NOMO-1 (cell line): ENCODE measurements around the gene APBA3.

ENCODE experiments used
- DNase-seq, 2 experiments: peaks; one replicate each; lab custom pipeline; 2025; ENCODE audit not compliant: unreplicated experiment in 2 of 2; lab: John Stamatoyannopoulos, UW

Gene APBA3, protein sequence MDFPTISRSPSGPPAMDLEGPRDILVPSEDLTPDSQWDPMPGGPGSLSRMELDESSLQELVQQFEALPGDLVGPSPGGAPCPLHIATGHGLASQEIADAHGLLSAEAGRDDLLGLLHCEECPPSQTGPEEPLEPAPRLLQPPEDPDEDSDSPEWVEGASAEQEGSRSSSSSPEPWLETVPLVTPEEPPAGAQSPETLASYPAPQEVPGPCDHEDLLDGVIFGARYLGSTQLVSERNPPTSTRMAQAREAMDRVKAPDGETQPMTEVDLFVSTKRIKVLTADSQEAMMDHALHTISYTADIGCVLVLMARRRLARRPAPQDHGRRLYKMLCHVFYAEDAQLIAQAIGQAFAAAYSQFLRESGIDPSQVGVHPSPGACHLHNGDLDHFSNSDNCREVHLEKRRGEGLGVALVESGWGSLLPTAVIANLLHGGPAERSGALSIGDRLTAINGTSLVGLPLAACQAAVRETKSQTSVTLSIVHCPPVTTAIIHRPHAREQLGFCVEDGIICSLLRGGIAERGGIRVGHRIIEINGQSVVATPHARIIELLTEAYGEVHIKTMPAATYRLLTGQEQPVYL

DNA sequence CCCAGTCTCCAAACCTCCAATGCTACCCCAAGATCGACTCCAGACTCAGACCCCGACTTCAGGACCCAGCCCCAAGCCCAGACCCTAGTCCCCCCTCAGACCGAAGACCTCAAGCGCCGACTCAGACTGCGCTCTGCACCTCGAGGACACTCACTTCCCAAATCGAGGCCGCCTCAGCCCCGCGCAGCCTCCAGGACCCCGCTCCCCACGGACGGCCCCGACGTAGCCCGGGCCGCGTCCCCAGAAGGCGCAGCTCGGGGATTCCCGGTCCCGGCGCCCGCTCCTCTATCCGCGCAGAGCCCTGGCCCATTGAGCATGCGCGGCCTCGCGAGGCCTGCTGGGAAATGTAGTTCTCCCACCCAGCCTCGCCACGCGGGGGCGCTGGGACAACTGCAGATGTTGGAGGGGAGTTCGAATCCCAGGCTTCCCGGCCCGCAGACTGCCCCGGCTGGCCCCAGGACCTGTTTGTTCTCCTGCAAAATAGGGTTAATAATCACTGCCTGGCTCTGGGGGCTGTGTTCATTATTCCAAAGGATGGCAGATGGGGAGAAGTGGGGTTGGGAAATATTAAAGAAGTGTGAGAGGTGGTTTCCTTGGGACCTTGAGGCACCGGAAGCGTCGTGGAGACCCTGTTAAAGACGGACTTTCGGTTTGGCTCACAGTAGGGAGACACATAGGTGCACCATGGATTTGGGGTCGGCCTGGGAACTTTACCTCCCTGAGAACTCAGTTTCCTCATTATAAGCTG lies at the start of gene APBA3:
Gene APBA3 (minus strand): TSS at position 311 of the 748 bp plus-strand sequence. CDS start 1,428 bp downstream, outside the sequence.
- peak; percentile 67 to 70 for DNase-seq

DNA sequence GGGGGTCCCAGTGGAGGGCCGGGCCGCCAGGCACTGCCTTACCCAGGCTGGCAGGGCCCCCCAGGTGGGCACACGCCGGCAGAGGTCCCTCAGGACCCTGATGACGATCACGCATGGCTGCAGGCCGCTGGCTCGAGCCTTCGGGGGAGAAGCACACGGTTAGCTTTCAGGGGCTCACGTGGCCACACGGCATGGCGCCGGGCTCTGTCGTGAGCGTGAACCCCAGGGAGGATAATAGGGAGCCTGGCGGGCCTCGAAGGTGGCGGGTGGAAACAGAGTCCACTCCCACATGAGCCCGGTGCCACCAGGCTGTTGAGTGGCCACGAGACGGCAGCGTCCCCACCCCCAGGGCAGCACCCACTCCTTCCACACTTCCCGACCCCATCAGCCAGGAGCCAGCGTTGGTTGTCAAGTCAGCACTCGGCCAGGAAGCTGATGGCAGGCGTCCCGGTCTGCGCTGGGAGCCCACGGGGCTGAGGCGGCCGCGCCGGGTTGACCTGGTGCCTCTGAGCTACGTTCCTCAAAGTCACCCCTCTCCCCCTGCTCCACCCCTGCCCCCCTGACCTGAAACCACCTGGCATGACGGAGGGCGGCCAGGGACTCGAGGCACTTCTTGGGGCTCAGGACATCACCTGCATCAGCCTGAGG lies 49.3 kb upstream of the APBA3 start:
- no peak for DNase-seq

DNA sequence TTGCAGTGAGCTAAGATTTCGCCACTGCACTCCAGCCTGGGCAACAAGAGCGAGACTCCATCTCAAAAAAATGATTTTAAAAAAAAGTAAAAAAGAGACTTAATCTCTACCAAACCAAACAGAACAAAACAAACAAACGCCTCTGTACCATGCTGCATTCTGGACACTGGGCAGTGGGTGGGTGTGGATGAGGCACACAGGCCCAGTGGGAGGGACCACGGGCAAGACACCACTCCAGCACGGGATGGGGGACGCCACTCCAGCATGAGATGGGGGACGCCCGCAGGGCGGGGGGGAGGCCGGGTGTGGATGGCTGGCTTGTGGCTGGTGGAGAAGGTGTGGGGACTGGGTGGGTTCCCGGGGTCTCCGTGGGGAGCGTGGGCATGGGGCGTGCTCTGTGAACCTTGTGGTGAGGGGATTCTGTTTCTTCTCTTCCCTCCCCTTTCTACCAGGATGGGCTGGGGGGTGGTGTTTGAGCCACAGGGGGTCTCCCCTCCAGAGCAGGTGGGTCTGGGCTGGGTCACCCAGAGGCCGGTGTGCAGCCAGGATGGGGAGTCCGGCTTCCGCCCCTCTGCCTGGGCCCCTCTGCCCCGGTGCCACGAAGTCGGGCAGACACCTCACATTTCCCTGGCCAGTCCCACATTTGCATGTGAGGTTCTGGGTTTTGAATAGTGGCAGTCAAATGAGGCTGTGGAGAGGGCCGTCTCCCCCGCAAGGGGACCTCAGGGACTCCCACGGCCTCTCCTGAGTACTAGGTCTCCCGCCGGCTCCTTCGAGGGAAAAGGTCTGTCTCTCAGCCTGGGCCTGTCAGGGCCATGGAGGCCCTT lies 48.6 kb upstream of the APBA3 start:
- DNase-seq = no peak

DNA sequence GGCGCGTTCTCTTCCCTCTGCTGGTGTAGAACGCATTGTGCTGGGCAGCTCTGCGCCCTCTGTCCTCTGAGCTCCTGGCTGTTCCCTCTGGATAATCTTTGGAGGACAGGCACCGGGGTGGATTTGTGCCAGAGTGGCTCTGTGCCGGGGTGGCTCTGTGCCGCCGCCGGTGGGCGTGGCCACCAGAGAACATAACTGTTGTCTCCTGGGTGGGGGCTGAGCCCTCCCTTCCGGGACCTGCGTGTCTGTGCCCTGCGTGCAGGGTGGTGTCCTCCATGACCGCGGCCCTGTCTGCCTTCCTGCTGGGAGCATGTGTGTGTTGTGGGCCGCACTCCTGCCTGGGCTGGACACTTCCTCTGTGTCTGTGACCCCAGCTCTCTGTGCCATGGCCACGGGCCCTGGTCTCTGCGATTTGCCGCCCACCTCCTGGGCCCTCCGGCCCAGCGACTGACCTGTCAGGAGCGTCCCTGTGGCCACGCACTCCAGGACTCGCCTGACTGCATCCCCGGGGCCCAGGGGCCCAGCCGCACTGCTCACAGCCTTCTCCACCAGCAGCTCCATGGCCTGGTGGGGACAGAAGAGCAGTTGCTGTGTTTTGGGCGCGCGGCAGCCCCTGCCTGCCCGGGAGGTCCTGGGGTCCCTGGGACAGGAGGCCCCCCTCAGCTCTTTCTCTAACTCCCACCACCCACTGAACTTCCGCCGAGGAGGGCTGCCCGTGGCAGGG lies 47.1 kb upstream of the APBA3 start:
- DNase-seq = no peak

DNA sequence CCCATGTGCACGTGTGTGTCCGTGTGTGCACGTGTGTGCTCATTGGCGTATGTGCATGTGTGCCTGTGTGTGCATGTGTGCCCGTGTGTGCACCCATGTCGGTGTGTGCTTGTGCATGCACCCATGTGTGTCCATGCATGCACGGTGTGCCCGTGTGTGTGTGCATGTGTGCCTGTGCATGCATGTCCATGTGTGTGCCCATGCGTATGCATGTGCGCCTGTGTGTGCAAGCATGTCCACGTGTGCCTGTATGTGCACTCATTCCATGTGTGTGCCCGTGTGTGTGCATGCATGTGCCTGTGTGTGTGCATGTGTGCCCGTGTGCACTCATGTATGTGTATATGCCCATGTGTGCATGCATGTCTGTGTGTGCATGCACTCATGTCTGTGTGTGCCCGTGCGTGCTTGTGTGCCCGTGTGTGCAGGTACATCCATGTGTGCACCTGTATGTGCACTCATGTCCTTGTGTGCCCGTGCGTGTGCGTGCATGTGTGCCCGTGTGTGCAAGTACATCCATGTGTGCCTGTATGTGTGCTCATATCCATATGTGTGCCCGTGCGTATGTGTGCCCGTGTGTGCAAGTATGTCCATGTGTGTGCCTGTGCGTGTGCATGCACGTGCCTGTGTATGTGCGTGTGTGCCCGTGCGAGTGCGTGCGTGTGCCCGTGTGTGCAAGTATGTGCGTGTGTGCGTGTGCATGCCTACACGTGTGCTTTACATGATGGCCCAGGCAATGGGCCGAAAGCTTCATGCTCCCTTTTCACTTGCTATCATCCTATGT lies 46.3 kb upstream of the APBA3 start:
- no peak for DNase-seq

DNA sequence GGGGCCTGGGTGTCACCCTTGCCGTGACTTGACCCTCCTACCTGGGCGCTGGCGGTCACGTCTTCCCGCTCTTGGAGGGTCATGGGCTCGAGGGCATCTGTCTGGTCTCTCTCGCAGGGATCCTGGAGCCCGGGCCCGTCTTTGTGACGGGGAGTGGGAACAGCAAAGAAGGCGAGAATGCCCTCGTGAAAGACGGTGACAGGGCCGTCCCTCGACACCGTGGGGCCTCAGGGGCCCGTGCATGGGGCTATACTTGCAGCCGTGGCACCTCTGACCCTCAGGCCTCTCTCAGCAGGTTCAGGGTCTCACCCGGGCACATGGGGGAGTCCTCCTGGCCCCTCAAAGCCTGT lies 45.6 kb upstream of the APBA3 start:
- no peak for DNase-seq

DNA sequence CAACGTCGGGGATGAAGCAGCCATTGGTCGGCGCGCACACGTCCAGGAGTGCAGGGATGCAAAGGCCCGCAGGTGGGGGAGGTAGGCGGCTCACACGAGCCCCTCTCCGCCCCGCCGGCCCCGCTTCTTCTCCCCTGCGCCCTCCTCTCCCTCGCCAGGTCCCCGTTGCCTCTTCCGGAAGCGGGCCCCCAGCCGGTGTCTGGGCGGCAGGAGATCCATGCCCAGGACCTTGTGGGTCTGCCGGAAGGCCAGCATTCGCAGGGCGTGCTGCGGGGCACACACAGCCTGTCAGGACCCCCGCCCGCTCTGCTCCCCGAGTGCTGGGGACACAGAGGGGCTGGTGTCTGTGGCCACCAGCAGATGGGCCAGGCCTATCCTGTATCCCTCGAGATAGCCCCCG lies 44.4 kb upstream of the APBA3 start:
- no peak for DNase-seq

DNA sequence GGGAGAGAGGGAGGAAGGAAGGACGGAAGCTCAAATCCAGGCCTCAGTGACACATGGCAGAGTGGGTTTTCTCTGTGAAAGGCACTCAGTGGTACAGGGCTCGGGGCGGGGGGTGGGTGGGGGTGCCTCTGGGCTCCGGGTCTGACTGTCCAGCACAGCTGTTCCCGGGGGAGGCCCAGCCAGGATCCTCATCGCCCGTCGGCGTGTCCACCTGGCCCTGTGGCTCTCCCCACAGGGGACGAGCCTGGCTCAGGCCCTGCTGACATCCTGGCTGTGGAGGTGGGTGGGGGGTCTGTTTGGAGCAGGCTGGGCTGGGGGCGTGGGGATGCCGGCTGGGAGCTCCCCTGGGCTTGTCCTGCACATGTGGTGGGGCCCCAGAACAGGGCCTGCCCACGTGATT lies 42.9 kb upstream of the APBA3 start:
- DNase-seq = no peak

DNA sequence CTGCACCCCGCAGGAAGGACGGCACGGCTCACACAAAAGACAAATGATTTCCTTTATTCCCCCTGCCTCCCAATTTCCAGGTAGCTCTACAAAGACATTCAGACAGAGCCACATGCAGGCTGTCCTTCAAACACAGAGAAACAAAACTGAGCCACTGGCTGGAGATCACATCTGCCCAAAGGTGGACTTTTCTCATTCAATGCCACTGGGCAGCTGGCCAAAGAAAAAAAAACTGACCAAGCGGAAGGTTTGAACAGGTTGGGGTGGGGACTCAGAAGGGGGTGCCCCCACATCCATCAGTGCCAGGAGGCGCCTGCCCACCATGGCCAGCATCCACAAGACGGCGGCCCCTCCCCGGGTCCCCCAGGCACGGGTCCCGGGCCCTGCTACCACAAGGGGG lies 42.5 kb upstream of the APBA3 start:
- DNase-seq = no peak

DNA sequence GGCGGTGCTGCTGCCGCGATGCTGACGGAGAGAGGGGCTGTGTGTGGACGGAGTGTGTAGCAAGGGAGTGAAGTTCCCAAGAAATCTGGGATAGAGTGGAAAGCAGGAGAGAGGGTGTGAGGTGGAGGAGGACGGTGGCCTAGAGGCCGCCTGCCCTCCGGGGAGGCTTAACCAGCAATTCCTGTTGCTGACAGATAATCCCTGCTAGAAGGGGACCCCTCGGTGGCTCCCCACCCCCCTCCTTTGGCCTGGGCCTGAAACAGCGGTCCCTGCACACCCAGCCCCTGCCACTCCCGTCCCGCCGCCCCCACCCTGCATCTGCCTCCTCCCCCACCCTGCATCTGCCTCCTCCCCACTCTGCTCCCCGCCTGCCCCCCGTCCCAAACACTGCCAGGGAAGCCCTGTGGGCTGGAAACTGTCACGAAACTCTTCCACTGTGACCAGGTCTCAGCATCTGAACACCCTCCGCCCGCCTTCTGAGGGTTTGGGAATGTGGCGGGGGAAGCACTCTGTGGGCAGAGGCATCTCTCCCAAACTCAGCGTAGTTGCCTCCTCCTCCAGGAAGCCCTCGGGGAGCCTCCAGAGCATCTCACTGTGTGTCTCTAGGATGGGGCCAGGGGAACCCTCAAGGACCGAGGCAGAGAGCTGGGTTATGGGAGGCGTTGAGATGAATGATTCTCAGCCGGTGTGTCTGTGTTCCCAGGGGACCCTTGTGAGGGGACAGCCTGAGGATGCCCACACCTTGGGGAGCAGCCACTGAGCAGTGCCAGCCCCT lies 41.8 kb upstream of the APBA3 start:
- DNase-seq = no peak

DNA sequence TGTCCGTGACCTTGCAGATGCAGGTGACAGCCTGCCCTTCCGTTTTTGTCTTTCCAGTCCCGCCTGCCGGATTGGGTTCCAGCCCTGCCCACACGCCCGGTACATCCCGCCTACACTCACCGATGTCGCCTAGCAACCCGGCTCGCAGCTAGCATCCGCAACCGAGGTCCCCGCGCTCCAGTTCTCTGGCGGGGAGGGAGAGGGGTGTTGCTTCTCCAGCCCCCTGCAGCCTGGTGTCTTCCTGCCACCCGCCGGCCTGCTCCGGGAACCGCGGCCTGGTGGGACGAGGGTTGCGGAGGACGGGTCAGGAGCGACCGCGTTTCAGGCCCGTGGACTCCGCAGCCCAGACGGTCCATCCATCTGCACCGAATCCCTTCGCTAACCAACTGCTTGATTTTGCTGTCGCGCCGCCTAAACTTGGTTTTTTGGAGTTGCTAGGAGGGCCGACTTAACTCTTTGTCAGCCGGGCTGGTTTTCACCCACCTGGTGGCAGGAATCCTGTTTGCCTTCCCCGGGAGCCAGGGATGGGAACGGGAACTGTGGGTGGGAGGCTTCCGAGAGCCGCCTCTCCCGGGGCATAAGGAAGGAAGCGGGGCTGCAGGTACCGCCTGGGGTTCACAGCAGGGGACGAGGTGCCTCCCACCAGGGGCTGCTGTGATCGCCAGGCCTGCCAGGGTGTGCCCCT lies 40.1 kb upstream of the APBA3 start:
- DNase-seq = no peak

DNA sequence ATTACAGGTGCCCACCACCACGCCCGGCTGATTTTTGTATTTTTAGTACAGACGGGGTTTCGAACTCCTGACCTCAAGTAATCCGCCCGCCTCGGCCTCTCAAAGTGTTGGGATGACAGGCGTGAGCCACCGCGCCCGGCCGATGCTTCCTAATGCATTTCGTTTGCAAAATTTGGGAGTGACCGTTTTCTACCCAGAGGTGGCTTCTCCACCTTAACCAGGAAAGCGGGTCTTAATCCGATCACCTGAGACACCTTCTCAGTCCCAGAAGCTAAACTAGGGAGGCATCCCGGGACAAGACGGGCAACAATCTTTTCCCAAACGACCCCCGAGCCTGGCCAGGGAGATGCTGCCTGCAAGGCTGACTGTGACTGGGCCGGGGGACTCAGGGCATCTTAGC lies 39.5 kb upstream of the APBA3 start:
- no peak for DNase-seq

DNA sequence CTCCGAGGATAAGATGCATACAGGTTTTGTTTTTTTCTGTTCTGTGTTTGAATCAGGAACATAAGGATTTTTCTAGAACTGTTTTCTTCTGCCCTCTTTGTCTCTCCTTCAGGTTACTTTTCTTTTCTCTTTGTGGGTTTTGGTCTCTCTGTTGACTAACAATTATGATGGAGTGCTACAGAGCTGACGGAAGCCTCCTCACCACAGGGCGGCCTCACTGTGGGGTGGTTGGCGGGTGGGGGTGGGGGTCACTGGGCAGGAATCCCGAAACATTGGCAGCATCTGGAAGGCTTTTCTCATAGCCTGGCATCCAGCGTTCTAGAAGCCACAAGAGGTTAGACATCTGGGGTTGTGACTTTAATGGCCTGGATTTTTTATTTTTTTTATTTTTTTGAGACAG lies 36.6 kb upstream of the APBA3 start:
- DNase-seq = no peak

DNA sequence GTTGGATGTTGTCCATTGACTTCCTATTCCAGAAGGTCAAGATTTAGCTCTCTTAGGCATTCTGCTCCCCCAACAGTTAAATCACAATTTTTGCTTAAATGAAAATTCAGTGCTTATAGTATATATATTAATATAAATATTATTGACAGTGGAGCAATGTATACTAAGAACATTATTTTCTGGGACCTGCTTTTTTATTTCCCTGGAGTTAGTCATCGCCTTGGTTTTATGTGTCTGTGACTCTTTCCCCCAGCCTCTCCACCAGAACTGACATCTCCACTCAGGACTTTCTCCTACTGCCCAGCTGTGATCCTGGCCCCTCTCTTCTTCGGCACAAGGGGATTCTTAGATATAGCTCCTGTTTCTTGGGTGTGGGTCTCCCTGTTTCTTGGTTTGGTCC lies 34.9 kb upstream of the APBA3 start:
- no peak for DNase-seq

DNA sequence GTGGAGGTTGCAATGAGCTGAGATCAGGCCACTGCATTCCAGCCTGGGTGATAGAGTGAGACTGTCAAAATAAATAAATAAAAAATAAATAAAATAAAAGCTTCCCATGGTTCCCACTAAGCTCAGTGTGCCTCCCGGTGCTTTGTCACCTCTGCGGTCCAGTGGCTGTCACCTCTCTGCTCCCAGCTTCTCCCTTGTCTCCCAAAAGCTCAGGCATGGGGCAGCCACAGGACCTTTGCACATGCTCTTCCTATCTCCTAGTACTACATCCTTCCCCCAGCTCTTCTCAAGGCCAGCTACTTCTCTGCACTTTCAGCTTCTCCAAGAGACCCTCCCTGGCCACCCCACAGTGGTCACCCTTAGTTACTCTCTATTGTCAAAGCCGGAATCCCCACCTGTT lies 32.3 kb upstream of the APBA3 start:
- no peak for DNase-seq

DNA sequence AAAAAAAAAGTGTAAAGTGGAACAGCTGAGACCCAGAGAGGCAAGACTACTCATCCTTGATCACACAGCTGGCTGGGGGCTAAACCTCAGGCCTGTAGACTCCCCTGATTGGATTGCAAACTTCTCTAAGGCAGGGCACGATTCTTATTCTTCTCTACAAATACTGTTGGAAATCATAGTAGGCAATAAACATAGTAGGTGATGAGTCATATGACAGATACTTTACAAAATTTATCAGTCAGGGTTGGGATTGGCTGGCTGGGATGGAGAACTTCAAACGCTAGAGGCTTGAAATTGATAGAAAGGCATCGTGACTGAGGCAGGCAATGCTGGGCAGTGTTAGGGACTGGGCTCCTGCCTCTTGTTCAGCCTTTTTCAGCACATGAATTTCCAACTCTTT lies 30.6 kb upstream of the APBA3 start:
- no peak for DNase-seq

DNA sequence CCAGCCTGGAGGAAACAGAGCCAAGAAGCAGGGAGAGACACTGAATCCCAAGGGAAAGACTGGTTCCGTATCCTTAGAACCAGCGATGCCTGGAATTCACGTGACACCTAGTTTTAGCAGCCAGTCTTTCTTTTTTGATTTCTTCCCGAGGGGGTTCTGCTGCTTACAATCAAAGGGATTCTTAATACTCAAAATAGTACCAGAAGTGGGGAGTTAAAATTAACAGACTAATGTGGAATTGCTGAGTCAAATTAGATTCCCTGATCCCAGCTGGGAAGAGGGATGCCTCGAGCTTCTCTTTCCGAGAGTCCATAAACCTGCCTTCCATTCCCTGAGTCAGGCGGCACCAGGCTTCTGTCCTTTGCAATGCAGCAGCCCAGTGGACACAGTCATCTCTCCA lies 29.4 kb upstream of the APBA3 start:
- DNase-seq = no peak

DNA sequence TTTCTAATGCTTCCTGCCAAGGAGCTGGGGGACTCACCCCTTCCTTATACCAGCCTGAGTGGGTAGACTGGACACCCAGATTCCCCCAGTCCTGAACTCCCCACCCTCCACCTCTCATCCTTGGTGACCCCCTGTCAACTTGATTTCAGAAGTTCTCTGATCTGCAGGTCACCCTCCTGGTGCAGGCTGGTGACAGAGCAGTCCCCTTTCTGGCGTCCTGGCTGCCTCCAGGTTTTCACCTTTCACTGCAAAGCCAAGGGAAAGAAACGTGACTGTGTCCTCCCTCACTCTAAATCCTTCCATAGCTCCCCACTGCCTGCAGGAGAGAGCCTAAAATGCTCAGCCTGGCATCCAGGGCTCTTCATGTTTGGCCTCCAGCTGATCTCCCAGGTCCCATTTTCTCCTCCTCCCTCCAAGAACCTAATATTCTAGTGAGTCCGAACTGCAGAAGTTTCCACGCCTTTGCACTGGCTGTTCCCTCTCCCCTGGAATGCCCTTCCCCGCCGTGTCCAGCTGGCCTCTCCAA lies 28.8 kb upstream of the APBA3 start:
- no peak for DNase-seq
